GM18867 (cell line): ENCODE results near the gene MAP7D2.
A peak's percentile ranks its signal among the peaks of the same experiment; 100 is the strongest.

ENCODE experiments used
- ATAC-seq: cut with Tn5 transposase; IDR thresholded peaks from one replicate; pipeline ENCODE4 v1.9.1; 2021; ENCODE audit warnings: mild to moderate bottlenecking, moderate library complexity; ENCODE audit not compliant: unreplicated experiment

The MAP7D2 gene

DNA sequence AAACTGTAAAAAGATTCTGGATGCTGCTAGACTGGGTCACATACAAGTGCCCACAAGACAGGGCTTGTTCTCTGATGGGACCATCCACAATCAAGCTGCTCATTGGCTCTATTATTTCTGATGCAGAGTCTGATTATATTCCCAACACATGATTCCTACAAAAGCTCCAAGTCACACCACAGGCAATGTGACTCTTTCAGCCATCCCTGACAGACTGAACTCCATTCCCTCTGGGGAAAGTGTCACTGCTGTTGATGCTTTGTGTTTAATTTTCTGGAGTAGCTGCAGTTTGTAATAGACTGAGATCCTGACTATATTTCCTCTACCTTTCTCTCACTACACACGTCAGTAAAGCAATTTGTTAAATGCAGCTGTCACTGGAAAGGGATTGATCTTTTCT is 70.5 kb downstream of the MAP7D2 start:
- no peak for ATAC-seq

DNA sequence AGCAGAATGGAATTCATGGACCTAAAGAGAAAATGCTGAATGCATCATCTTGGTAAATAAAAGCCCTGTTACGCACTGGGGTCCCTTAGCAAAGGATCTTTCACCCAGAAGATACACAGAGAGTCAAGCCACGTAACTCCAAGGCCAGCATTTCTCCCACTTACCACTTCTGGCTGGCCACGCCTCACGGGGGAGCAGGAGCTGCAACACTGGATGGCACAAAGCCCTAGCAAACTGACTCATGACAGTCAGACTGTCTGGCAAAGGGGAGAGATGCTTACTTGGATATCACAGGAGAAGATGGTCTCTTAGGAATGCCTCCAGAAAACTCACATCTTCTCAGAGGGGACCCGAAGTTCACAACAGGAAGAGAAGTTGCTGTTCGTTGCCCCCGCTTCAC is 74.5 kb downstream of the MAP7D2 start:
- no peak for ATAC-seq

DNA sequence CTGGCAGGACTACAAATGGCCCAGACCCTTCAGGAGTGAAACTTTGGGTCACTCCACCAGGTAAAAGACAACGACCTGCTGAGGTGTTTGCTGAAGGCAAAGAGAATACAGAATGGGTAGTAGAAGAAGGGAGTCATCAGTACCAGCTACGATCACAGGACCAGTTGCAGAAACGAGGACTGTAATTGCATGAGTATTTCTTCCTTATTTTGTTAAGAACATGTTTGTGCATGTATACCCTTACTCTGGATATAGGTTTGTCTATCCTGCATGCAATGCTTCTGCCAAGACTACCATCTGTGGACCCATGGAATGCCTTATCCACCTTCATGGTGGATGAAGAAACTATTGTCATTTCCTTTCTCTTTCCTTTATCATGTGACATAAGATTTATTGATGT is 77.7 kb downstream of the MAP7D2 start:
- no peak for ATAC-seq

DNA sequence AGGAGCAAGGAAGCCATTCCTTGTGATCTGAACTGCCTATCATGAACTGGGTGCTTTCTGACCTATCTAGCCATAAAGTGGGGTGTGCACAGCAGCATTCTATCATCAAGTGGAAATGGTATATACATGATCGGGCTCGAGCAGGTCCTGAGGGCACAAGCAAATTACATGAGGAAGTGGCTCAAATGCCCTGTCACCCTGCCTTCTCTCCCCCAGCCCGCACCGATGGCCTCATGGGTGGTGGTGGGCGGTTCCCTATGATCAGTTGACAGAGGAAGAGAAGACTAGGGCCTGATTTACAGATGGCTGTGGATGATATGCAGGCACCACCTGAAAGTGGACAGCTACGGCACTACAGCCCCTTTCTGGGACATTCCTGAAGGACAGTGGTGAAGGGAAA is 79.5 kb downstream of the MAP7D2 start:
- no peak for ATAC-seq

DNA sequence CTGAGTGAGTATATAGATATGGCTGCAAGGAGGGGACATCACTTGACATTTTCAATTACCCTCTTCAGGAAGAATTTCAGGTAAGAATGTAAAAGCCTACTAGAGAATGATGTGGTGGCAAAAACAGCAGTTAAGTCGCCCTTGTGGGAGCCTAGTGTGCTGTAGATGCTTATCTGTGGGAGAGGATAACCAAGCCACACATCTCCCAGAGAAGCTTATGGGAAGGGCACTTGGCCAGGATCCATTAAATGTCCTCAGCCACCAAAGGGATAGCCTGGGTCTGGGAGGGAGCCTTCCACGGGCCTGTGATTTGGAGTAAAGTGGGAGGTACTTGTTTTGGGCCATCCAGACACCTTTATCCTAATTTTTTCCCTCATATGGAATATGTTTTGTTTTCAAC is 84.5 kb downstream of the MAP7D2 start:
- ATAC-seq = no peak

DNA sequence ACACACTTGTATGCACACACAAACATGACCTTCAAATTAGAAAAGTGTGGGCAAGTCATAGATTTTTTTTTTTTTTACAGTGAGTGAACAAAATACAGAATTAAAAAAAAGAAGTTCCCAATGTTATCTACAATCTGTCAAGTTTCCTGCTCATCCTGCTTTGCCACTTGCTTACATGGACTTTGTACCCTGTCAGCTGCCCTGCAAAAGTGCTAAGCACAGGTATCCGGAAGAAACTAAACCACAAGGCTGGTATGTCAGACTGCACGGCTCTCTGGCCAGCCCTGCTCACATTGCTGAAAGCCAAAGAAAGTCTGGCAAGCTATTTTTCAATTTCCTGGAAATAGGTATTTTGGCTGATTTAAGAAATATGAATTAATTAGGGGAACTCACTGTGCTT is 87.0 kb downstream of the MAP7D2 start:
- no peak for ATAC-seq

DNA sequence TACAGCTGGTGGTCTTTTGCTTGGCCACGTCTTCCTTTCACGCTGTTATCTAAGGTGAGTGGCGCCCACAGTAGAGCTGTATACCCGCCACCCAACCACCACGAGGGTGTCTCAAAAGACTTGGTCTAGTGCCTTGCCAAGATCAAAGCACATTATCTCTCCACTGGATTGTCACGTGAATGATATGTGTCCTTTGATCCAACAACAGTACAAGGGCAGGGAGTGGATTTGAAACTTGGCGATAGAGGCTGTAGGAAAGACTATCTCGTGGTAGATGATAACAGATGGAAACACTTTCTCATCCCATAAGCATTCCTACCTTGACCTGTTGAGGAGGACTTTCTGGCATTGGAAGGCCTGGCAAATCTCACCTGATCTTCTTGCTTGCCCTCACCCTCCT is 88.1 kb downstream of the MAP7D2 start:
- ATAC-seq = no peak

DNA sequence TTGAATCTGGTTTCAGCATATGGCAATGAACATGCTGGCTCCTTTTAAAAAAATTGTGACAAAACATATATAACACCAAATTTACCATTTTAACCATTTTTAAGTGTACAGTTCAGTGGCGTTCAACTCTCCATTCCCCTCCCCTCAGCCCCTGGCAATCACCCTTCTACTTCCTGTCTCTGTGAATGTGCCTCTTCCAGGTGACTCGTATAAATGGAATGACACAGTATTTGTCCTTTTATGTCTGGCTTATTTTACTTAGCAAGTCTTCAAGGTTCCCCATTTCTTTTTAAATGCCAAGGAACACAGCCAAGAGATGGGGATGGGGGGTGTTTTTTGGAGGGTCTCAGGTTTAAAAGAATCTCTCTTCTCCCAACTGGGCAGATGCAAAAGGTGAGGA is 90.4 kb downstream of the MAP7D2 start:
- ATAC-seq = no peak

DNA sequence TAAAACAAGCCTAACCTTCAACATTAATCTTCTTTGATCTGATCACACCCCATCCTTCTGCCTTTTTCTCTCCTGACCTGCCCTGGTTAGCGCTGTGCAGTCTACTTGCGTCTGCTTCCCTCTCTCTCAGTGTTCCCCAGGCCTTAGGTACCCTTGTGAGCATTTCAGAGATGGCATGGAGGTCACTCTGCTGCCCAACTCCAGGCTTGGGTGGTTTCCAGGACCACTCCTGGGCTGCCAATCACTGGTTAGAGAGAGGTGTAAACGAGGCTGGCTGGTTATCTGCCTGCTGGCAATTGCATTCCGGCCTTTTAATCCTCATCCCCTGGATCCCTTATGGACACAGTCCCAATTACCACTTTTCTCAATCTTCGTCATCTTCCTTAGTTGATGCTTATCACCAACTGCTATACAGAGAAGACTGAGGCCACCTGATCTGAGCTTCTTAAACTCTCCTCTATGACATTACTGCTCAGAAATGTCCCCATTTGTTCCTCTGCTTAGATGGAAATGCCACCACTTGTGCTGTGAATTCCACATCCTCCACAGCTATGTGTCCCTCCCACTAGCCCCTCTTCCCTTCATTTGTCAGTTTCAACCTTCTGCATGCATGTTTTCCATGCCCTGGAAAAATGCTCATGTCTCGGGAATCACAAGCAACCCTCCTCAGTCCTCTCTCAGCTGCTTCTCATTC is 96.9 kb downstream of the MAP7D2 start:
- ATAC-seq = no peak

DNA sequence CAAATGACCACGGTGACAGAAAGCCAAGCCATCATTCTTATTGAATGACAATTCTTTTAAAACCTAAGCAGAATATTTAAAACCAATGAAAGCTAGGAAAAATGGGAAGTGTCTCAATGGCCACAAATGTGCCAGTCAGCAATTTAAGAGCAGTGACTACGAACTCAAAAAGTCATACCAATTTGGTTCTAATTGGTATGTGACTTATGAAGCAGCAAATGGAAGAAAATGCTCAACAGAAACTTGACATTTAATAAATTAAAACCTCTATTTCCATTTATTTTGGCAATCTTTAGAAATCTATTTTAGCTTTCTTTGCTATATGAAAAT is 100.1 kb downstream of the MAP7D2 start:
- ATAC-seq = no peak

DNA sequence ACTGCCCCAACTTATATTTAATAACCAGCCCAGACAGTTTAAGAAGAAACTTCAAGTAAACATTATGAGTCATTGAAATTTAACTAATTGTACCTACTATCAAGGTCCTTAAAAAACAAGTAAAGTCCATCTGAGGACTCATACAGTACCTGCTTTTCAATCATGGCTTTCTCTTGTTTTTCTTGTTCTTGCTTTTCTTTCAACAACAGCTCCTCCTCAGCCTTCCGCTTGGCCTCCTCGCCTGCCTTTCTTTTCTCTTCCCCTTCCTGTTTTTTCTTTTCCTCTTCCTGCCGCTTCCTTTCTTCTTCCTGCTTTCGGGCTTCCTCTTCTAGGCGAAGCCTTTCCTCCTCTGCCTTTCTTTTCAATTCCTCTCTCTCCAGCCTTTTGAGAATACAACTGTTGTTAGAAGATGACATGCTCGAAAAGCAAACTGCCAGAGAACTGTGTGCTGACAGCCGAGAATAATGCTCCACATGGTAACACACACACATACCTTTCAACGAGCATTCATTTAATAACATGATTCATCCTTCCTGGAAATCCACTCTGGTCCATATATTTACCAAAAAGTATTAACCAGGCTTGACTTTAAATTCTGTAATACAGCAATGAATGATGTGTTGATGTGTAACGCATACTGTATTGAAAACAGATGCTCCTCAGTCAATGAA is 100.6 kb downstream of the MAP7D2 start:
- no peak for ATAC-seq

DNA sequence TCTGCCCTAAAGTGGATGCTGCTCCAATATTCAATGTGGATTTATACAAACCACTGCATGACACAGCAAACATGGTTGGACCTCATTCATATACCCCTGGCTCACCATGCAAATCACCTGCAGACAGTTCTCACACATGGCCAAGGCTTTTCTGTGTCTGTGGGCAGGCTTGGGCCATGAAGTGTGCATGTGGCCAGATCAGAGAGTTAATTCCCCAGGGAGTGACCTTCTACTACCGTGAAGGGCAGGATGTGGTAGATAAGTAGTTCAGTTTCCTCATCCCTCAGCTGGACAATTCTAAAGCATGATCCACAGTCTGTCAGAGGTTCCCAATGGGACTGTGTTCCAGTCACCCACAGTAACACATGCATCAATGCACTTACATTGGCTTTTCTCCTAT is 101.3 kb downstream of the MAP7D2 start:
- ATAC-seq = no peak

DNA sequence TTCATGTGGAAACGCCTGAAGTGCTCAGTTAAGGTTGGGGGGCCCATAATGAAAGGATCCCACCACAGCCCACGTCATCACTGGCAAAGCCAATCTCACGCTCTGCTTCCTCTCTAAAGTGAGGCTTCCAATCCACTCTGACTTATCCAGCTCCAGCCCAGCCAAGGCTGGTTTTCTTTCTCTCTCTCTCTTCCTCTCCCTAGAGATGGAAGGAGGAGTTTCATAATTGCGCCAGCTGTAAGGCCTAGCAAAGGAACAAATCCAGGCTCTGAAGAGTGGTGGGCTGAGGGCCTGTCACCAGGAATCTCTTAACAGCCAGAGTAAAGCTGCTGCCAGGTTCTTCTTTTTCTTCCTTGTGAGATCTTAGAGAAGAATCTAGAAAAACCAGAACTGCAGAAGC is 105.1 kb downstream of the MAP7D2 start:
- ATAC-seq = no peak

DNA sequence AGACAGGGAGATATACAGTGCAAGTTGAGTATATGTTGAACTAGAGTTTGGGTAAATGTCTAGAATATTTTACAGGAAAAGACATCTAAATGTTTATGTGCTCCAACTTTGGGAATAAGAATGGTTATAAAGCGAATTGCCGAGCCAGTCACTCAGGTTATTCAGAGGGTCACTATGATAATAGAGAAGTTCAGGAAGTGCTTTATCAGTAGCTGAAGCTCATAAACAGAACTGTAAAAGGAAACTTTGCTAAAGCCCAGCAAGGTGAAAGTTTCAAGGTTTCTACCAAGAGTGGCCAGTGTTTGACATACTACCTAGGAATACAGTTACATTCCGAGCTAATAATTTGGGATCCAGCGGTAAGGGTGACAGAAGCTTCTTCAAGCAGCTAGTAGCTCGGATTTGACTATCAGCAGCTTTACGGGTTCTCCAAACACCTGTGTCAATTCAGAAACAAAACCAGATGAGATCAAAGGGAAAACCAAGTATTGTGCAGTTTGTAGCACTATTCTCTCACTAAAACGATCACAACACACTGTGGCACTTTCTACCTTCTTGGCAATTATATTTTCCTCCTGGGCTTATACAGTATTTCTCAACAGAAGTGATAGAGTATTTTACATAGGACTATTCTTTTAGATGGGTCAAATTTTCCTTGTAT is 108.6 kb downstream of the MAP7D2 start:
- no peak for ATAC-seq

DNA sequence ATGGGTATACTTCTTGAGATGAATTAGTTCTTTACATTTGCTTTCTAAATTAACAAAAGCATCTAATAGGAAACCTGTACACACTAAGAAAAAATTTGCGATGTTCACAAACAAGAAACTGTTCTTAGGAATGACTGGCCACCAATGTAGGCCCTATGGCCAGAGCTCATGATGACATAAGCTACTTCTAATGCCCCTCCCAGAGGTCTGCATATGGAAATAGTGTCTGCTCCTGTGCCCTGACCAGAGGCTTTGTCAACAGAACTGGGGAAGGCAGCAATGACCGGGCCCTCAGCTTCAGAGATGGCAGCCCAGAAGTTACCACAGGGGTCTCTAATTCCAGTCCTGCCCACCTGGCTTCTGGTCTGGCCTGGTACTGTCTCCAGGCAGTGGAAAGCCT is 110.8 kb downstream of the MAP7D2 start:
- ATAC-seq = no peak

DNA sequence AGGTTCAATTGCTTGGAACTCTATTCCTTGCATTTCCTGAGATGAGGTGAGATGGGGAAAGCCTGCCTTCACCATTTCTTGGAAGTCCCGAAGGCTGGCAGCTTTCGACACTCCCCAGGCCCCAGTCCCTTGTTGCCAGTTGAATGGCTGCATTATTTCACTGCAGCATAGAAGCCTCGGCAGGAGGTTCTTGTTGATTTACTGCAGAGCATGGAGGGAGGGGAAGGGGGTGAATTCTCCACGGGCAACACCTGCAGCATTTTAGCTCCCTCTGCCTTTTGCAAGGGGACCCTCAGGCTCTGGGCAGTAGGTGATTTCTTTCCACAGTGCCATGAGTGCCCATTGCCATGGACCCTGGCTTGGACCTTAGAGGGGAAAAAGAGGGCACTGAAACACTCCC is 115.1 kb downstream of the MAP7D2 start:
- no peak for ATAC-seq

DNA sequence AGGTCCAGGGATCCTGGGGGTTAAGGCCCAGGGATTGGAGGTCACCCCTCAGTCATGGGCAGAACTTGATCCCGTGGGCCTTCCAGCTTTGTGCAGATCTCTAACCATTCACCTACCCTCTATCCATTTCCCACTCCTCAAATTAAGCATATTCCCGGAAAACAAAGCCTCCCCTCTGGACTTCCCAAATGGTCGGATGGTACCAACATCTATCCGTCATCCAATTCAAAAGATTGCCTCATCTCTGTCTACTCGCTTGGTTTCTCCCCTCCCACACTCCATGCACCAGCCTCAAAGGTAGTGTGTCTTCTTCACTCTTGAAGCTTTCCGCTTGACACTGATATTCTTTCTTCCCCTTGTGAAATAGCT is 125.4 kb downstream of the MAP7D2 start:
- no peak for ATAC-seq

DNA sequence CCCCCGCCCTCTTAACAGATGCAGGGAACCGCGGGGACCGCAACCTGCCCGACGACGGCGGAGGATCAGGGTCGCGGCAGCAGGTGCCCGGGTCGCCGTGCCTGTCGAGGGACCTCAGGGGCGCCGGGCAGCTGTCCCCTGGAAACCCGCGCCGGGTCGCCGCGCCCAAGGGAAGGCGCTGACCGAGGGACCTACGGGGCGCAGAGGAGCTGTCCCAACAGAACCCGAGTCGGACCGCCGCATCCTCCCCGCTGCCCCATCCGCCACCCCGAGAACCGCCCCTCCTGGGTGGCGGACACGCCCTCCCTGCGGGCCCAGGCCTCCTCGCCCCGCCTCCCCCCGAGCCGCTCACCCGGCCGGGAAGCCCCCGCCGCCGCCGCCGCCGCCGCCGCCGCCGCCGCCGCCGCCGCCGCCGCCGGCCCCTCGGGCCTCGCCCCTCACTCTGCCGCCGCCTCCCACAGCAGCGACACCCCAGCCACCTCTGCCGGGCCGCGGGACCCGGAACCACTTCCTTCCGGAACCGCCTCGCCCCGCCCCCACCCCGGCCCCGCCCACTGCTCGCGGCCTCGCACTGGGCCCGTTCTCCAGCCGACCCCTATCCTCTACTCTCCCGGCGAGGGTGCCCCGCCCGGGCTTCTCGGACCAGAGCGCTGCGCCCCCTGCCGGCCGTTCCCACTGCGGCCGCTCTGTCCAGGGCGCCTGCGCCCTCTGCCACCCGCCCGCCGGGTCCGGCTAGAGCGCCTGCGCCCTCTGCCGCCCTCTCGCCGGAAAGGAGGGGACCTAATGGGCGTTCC is 126.0 kb downstream of the MAP7D2 start, which contains the start of gene BCLAF3:
Gene BCLAF3 (minus strand): TSS at position 506 of the 794 bp plus-strand sequence. CDS start 20,797 bp downstream, outside the sequence.
- peak; percentile 91 for ATAC-seq

DNA sequence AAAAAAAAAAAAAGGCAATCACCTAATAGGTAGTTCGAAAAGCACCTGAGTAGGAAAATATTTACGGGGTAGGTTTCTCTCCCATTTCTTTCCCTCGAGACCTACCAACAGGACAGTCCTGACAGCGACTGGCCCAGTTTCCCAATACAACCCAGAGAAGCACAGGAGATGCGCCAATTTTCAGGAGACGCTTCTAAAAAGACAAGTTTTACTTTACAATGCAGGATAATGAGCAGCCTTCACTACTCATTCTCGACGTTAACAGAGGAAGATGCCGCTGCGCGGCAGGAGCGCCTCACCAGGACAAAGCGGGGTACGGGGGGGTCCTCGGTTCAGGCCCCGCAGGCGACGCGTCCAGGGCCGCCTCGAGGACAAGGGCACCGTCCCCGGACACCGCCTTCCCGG is 126.6 kb downstream of the MAP7D2 start:
- ATAC-seq = peak; percentile 19

DNA sequence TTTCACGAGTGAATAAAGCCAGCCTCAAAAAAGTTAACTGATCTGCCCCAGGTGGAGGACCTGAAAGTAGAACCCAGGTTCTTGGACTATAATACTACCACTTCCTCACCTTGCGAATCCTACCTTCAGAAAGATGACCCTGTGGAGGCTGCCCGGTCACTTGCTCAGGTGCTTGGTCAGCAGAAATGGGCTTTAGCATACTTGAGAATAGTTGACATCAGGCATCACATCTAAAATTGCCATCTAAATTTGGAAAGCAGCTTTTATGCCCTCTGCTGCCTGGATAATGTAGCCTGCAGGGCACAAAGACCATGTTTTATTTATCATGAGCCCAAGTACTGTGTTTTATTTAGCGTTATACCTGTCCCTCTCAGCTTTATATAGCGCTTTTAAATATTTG is 128.9 kb downstream of the MAP7D2 start:
- ATAC-seq = no peak

DNA sequence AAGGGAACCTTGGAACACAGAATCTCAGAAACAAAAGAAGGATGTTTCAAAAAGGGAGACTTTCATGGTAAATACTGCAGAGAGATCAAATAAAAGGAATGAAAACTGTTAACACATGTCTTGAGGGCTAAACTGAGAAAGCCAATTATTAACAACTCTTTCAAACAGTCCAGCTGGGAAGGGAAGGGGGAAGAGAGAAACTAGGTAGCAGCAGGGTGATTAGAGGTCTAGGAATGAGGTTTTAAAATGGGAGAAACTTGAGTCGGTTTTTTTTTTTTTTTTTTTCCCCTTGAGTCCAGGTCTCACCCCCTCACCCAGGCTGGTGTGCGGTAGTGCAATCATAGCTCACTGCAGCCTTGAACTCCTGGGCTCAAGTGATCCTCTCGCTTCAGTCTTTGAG is 130.2 kb downstream of the MAP7D2 start:
- no peak for ATAC-seq

DNA sequence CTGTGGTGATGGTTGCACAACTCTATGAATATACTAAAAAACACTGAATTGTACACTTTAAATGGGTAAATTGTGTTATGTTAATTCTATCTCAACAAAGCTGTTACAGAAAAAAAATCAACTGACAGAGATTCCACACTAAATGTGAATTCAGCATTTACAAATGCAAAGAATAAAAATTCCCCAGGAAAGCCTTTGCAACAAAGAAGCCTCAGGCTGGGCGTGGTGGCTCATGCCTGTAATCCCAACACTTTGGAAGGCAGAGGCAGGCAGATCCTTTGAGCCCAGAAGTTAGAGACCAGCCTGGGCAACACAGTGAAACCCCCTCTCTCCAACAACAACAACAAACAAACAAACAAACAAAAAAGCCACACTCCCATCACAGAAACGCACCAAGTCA is 134.8 kb downstream of the MAP7D2 start:
- ATAC-seq = no peak
